Type B pancreatic cell (in vitro differentiated cells): ENCODE measurements around the gene SWSAP1. TPM values are rescaled to one million over a fixed set of nuclear protein-coding genes. Genes with fewer than 3 reads are reported as not detected.
A peak's percentile ranks its signal among the peaks of the same experiment; 100 is the strongest.
"Not testable (repeated sequence)": the region's sequence is repeated elsewhere in the genome, so short reads cannot be mapped to it uniquely, and the experiment has no call there.

ENCODE experiments used
- DNase-seq: peaks from one replicate; pipeline ENCODE4 v3.0.0; 2021; ENCODE audit warnings: mixed read lengths; ENCODE audit not compliant: unreplicated experiment; ENCODE audit errors: extremely low spot score
- H3K27ac Mint-ChIP-seq: 2 replicates; pipeline ENCODE4 v1.8.0; 2021; ENCODE audit warnings: mild to moderate bottlenecking, mixed read lengths
- H3K27me3 Mint-ChIP-seq: 2 replicates; pipeline ENCODE4 v1.8.0; 2021; ENCODE audit warnings: mixed read lengths
- H3K36me3 Mint-ChIP-seq: 2 replicates; pipeline ENCODE4 v1.8.0; 2021; ENCODE audit warnings: mixed read lengths
- H3K4me1 Mint-ChIP-seq: one replicate; pipeline ENCODE4 v1.8.0; 2021; ENCODE audit warnings: mixed read lengths; ENCODE audit not compliant: unreplicated experiment
- H3K4me3 Mint-ChIP-seq: 2 replicates; pipeline ENCODE4 v1.8.0; 2021; ENCODE audit warnings: mild to moderate bottlenecking, mixed read lengths
- H3K9me3 Mint-ChIP-seq: 2 replicates; pipeline ENCODE4 v1.8.0; 2021; ENCODE audit warnings: mixed read lengths
- CTCF ChIP-seq: fragments of 200-600 bp; sonication (generic); conservative IDR thresholded peaks from 2 replicates; pipeline ENCODE4 v1.5.0; 2021; ENCODE audit warnings: antibody characterized with exemption, mild to moderate bottlenecking
- total RNA-seq: library from RNA; stranded (reverse); gene quantifications from 2 replicates; pipeline ENCODE4 v1.2.1, GENCODE V29; 2021; ENCODE audit warnings: low replicate concordance

Gene SWSAP1
- total RNA-seq, 1 donor from 2014 or later, result 2.7 TPM

DNA sequence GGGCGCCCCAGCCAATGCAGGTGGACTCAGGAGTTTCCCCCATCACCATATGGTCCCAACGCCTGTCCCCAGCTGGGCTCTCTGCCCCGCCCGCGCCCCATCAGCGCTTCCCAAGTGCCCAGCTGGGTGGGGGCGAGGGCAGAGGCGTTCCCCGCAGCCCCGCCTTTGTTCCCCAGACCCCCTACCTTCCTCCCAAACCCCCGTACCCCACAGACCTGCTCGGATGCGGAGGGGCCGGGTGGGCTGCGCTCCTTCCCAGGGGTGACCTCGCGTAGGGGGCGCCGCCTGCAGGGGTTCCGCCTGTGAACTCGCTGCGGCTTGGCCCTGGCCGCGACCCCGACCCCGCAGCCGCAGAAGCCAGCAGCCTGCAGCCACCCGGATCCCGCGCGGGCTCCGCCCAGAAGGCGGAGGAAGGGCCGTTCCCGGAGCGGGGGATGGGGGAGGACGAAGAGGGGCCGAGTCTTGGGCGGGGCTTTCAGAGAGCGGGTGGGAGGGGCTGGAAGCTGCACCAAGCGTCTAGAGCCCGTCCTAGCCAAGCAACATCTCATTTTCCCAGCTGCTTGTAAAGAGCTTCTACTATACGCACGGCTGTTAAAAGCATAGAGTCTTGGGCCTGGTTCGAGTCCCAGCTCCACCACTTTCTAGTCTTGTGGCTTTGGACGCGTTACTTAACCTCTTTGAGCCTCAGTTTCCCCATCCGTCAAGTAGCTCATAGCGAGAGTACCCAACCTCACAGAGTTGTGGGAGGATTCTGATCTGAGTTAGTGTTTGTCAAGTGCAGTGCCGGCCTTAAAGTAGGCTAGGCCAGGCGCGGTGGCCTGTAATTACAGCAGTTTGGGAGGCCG is 35.0 kb upstream of the SWSAP1 start, which contains the start of gene RAB3D:
TSS of gene RAB3D (minus strand) at position 404 of the 845 bp plus-strand sequence. CDS start 2,258 bp downstream, outside the sequence.
- peak within 1 kb of the TSS; percentile 70 for H3K27ac Mint-ChIP-seq
- H3K27me3 Mint-ChIP-seq, result no peaks in the 10 kb centered on the region
- TF ChIP-seq CTCF, result no peak
- peaks cover 9% of the 10 kb centered on the region for H3K4me1 Mint-ChIP-seq
- peaks cover 15% of the 10 kb centered on the region for H3K36me3 Mint-ChIP-seq
- no peaks in the 10 kb centered on the region for H3K9me3 Mint-ChIP-seq
- peak; percentile 94 for DNase-seq
- H3K4me3 Mint-ChIP-seq, result peak within 1 kb of the TSS; percentile 86

GRCh38 chr19:11340099-11340467 is 34.4 kb upstream of the SWSAP1 start:
- H3K27ac Mint-ChIP-seq, result not testable (repeated sequence)

GRCh38 chr19:11342429-11342828 is 32.0 kb upstream of the SWSAP1 start:
- H3K4me1 Mint-ChIP-seq, result peaks cover 32% of the 10 kb centered on the region
- DNase-seq, result no peak
- H3K4me3 Mint-ChIP-seq, result no peak overlapping the region
- no peaks in the 10 kb centered on the region for H3K36me3 Mint-ChIP-seq
- H3K27me3 Mint-ChIP-seq, result no peaks in the 10 kb centered on the region
- H3K9me3 Mint-ChIP-seq, result no peaks in the 10 kb centered on the region
- no peak overlapping the region for H3K27ac Mint-ChIP-seq
- no peak for TF ChIP-seq CTCF

More at GRCh38 chr19:11340099-11340467, 34.4 kb upstream of the SWSAP1 start:
- H3K27me3 Mint-ChIP-seq, DNase-seq, H3K9me3 Mint-ChIP-seq: not testable (repeated sequence)
- H3K36me3 Mint-ChIP-seq, result peaks cover 14% of the 10 kb centered on the region
- H3K4me3 Mint-ChIP-seq, result peak overlapping the region; percentile 86
- peaks cover 11% of the 10 kb centered on the region for H3K4me1 Mint-ChIP-seq

DNA sequence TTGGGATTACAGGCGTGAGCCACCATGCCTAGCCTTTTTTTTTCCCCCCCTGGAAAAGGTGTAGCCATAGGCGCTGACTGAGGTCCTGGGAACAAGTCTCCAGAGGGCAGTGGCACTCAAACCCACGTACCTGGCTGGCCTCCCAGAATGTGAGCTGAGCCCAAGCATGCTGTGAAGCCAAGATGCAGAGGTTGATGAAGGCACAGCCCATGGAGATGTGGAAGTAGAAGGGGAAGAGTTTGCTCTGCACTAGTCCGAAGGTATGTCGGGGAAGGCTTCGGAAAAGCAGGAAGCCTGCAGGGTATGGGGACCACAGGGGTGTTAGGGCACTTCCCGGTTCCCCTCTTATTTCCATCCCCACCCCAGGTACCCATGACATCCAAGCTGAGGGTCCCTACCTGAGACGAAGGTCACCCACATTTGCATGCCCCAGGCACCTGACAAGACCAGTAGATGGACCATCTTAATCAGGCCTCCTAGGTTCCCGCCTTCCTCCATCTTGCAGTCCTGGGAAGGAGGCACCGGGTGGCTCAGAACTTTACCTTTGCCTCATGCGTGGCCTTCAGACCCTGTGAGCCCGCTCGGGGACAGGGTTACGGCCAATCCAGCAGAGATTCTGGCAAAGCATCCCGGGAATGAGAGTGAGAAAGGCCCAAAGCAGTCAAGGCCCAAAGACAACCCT is 29.2 kb upstream of the SWSAP1 start:
- no peak for DNase-seq
- peak overlapping the region; percentile 98 for H3K4me3 Mint-ChIP-seq
- H3K36me3 Mint-ChIP-seq, result no peaks in the 10 kb centered on the region
- no peaks in the 10 kb centered on the region for H3K27me3 Mint-ChIP-seq
- H3K27ac Mint-ChIP-seq, result peak overlapping the region; percentile 97
- TF ChIP-seq CTCF, result no peak
- no peaks in the 10 kb centered on the region for H3K9me3 Mint-ChIP-seq
- H3K4me1 Mint-ChIP-seq, result peaks cover 28% of the 10 kb centered on the region

DNA sequence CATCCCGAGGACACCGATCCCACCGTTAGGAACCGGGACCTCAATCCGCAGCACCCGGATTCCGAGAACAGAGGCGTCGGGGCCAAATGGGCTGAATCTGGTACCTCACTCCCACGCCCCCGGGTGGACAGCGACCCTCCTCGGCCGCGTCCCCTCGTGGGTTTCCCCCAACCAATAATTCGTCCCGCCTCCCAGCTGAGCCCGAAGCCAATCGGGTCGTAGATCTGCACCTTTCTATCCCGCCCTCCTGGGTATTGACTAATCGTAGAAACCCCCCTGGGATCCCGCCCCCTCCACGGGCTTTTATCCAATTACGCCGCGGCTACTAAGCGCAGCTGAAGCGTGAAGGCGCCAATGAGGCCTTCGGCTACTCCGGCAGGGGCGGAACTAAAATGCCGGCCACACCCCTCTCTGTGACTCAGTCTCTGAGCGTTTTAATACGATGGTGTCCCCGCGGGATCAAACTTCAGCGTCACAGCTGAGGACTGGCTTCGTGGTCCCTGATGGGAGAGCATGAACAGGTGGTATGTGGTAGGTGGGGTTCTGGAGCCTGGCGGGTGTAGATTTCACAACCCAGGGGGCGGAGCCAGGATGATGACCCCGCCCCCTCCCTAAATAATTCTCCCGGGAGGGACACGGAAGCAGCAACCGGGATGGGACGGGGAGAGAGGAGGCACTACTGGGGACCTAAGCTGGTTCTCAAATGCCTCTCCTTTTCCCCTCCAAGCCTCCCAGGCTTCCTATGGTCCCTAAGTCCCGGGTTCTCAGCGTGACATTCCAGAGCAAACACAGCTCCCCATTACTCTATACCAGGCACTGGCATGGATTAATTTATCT is 28.1 kb upstream of the SWSAP1 start, which contains the start of the genes CCDC159 and TMEM205:
TSS of gene CCDC159 (plus strand) at position 416 of the 837 bp plus-strand sequence. CDS start at position 504, 88 bp downstream.
TSS of gene TMEM205 (minus strand) at position 165 of the 837 bp plus-strand sequence. CDS start 649 bp downstream, outside the sequence.
- no peaks in the 10 kb centered on the region for H3K27me3 Mint-ChIP-seq
- peak; percentile 25 for TF ChIP-seq CTCF
- no peaks in the 10 kb centered on the region for H3K9me3 Mint-ChIP-seq
- H3K36me3 Mint-ChIP-seq, result no peaks in the 10 kb centered on the region
- H3K4me3 Mint-ChIP-seq, result peak within 1 kb of the TSS; percentile 98
- DNase-seq, result peak; percentile 98
- peaks cover 28% of the 10 kb centered on the region for H3K4me1 Mint-ChIP-seq
- peak within 1 kb of the TSS; percentile 97 for H3K27ac Mint-ChIP-seq
